Osteocyte (in vitro differentiated cells): Measurements from ENCODE around the gene SCARF2. TPM values are rescaled to one million over a fixed set of nuclear protein-coding genes. Genes with fewer than 3 reads are reported as not detected.

Experiments
- DNase-seq: peaks from one replicate; pipeline ENCODE4 v3.0.0; 2021; ENCODE audit warnings: mixed read lengths; ENCODE audit not compliant: unreplicated experiment; ENCODE audit errors: extremely low spot score
- H3K27ac Mint-ChIP-seq: one replicate; pipeline ENCODE4 v1.8.0; 2021; ENCODE audit warnings: mild to moderate bottlenecking, mixed read lengths; ENCODE audit not compliant: unreplicated experiment
- H3K27me3 Mint-ChIP-seq: one replicate; pipeline ENCODE4 v1.8.0; 2021; ENCODE audit warnings: mixed read lengths; ENCODE audit not compliant: unreplicated experiment
- H3K36me3 Mint-ChIP-seq: one replicate; pipeline ENCODE4 v1.8.0; 2021; ENCODE audit warnings: mixed read lengths; ENCODE audit not compliant: unreplicated experiment
- H3K4me1 Mint-ChIP-seq: one replicate; pipeline ENCODE4 v1.8.0; 2021; ENCODE audit warnings: mixed read lengths; ENCODE audit not compliant: unreplicated experiment
- H3K4me3 Mint-ChIP-seq: one replicate; pipeline ENCODE4 v1.8.0; 2021; ENCODE audit warnings: mild to moderate bottlenecking, moderate library complexity, mixed read lengths; ENCODE audit not compliant: unreplicated experiment
- H3K9me3 Mint-ChIP-seq: one replicate; pipeline ENCODE4 v1.8.0; 2021; ENCODE audit warnings: mixed read lengths; ENCODE audit not compliant: unreplicated experiment
- total RNA-seq: library from RNA; stranded (reverse); gene quantifications from 2 replicates; pipeline ENCODE4 v1.2.1, GENCODE V29; 2021
- TF ChIP-seq, protein P1 (sequence below): fragments of 200-600 bp; sonication (generic); IDR thresholded peaks from 2 replicates; pipeline ENCODE4 v1.5.0; 2021; ENCODE audit warnings: antibody characterized with exemption, mild to moderate bottlenecking, moderate library complexity

SCARF2 gene
- total RNA-seq, 1 donor from 2014 or later: 50.8 TPM

DNA sequence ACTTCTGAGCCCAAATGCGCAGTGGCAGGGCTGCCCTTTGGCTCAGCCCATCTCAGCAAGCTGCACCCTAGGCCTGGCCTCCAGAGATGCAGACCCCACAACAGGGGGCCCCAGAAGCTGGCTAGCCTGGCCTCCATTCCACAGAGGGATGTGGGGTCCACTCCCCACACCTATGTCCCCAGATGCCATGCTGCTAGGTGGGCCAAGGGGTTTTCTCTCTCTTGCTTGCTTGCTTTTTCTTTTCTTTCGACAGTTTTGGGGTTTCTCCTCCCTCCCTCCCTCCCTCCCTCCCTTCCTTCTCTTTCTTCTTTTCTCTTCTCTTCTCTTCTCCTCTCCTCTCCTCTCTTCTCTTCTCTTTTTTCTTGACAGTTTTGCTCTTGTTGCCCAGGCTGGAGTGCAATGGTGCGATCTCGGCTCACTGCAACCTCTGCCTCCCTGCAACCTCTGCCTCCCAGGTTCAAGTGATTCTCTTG, 9.6 kb downstream of the SCARF2 start:
- no peak overlapping the region for H3K4me3 Mint-ChIP-seq
- no peak for DNase-seq
- no peaks in the 10 kb centered on the region for H3K27me3 Mint-ChIP-seq
- no peaks in the 10 kb centered on the region for H3K9me3 Mint-ChIP-seq
- H3K4me1 Mint-ChIP-seq: peaks cover 10% of the 10 kb centered on the region
- H3K36me3 Mint-ChIP-seq: peaks cover 27% of the 10 kb centered on the region
- H3K27ac Mint-ChIP-seq: no peak overlapping the region
- TF ChIP-seq, protein P1, sequence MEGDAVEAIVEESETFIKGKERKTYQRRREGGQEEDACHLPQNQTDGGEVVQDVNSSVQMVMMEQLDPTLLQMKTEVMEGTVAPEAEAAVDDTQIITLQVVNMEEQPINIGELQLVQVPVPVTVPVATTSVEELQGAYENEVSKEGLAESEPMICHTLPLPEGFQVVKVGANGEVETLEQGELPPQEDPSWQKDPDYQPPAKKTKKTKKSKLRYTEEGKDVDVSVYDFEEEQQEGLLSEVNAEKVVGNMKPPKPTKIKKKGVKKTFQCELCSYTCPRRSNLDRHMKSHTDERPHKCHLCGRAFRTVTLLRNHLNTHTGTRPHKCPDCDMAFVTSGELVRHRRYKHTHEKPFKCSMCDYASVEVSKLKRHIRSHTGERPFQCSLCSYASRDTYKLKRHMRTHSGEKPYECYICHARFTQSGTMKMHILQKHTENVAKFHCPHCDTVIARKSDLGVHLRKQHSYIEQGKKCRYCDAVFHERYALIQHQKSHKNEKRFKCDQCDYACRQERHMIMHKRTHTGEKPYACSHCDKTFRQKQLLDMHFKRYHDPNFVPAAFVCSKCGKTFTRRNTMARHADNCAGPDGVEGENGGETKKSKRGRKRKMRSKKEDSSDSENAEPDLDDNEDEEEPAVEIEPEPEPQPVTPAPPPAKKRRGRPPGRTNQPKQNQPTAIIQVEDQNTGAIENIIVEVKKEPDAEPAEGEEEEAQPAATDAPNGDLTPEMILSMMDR: no peak

DNA sequence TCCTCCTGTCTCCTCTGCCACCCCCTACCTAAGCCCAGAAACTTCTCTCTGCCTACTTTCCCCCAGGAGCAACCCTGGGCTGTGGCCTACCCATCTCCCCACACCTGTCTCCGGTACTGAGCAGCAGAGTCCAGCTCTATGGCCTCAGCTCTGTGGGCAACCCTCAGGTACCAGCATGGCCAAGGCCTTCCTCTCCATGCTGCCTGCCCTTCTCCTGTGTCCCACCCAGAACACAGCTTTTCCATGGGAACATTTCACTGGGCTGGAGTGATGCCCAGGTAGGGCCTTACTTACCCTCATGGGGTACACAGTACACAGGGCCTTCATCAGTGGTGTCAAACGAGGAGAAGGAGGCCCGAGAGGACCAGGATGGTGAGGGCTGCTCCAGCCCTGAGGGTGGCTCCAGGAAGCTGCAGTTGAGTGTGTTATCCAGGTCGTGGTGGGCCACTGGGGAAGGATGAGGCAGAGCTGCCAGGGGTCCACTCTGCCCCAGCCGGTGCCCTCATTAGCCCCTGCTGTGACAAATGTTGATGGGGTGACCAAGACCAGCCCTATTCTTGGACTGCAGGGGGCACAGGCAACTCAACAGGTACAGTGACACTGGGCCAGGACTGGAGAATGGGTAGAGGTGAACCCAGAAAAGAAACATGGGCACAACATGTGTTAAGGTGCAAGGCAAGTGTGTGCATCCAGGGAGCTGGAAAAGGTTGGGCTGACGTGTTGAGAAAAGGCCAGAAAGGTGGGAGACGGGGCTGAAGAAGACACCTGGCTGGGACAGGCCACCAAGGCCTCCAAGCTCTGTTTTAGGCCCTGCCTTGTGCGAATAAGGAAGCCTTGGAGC, 10.3 kb downstream of the SCARF2 start:
- Mint-ChIP-seq H3K27ac (no peak overlapping the region), H3K27me3 (no peaks in the 10 kb centered on the region), H3K9me3 (no peaks in the 10 kb centered on the region), H3K4me3 (peak overlapping the region; percentile 8), H3K4me1 (peaks cover 9% of the 10 kb centered on the region), H3K36me3 (peaks cover 25% of the 10 kb centered on the region)
- TF ChIP-seq, protein P1: no peak
- no peak for DNase-seq

DNA sequence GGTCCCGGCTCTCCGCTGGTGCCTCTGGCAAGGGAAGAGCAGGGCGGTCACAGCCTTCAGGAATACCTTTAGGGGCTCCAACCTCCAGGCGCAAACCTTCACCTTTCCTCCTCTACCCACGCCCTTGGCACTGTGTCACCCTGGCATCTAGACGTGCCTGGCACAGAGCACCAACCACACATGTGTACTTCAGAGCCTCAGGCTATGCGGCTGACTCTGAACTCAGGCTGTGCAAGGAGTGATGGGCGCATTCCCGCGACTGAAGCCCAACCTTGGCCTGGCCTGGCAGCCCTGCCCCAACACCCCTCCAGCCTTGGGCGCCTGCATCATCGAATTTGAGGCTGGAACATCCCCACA, 11.4 kb downstream of the SCARF2 start:
- Mint-ChIP-seq H3K4me1 (peaks cover 5% of the 10 kb centered on the region), H3K36me3 (peaks cover 25% of the 10 kb centered on the region)
- DNase-seq: no peak

GRCh38 chr22:20425566-20426258, 11.9 kb downstream of the SCARF2 start:
- H3K27me3 Mint-ChIP-seq: no peaks in the 10 kb centered on the region
- H3K36me3 Mint-ChIP-seq: peaks cover 25% of the 10 kb centered on the region
- H3K4me1 Mint-ChIP-seq: peaks cover 5% of the 10 kb centered on the region
- H3K27ac Mint-ChIP-seq: no peak overlapping the region
- TF ChIP-seq, protein P1: no peak
- no peaks in the 10 kb centered on the region for H3K9me3 Mint-ChIP-seq
- no peak overlapping the region for H3K4me3 Mint-ChIP-seq
- no peak for DNase-seq

More for the DNA sequence above, 11.4 kb downstream of the SCARF2 start:
- Mint-ChIP-seq H3K9me3 (no peaks in the 10 kb centered on the region), H3K4me3 (no peak overlapping the region), H3K27me3 (no peaks in the 10 kb centered on the region), H3K27ac (no peak overlapping the region)
- TF ChIP-seq, protein P1: no peak
